IMR-90 (cell line): ENCODE data around the gene TP53I11. TPM values are rescaled to one million over a fixed set of nuclear protein-coding genes. Genes with fewer than 3 reads are reported as not detected.

Source experiments
- ATAC-seq: fragments of 200-7000 bp; cut with Tn5 transposase; 2 replicates; pipeline ENCODE4 v1.9.1; 2020; ENCODE audit warnings: low read depth, mild to moderate bottlenecking, moderate library complexity
- Bru-seq: library from RNA; stranded (reverse); fragments of 400-500 nt; gene quantifications from one replicate; lab custom pipeline; 2021; lab: Mats Ljungman, UMichigan
- BruChase-seq, 2 experiments: library from RNA; stranded (reverse); fragments of 400-500 nt; gene quantifications; one replicate each; lab custom pipeline; 2021; lab: Mats Ljungman, UMichigan
- BruUV-seq: library from RNA; stranded (reverse); fragments of 400-500 nt; replicated peaks from 2 replicates; lab custom pipeline; 2021; lab: Mats Ljungman, UMichigan
- CTCF ChIA-PET: fragments of 300-600 bp; formaldehyde crosslinking; extraction: SDS; loops from one replicate; lab custom pipeline; 2021; ENCODE audit warnings: antibody characterized with exemption; lab: Yijun Ruan, JAX
- POLR2A ChIA-PET: fragments of 300-600 bp; sonication (Branson Sonifier 250); formaldehyde crosslinking; loops from one replicate; lab custom pipeline; 2022; ENCODE audit warnings: antibody characterized with exemption; ENCODE audit not compliant: unreplicated experiment; lab: Charles Lee
- DNase-seq: peaks from one replicate; pipeline ENCODE4 v3.0.0; 2013
- H2AFZ ChIP-seq: replicated peaks from 2 replicates; pipeline ENCODE3; 2013; ENCODE audit warnings: low read length, mild to moderate bottlenecking; ENCODE audit not compliant: poor library complexity
- H2AK5ac ChIP-seq: 2 replicates; pipeline ENCODE4 v1.6.1; 2013; ENCODE audit warnings: low read depth, low read length, inconsistent platforms
- H2AK9ac ChIP-seq: replicated peaks from 2 replicates; pipeline ENCODE3; 2013; ENCODE audit warnings: mild to moderate bottlenecking, low read depth, low read length, moderate library complexity; ENCODE audit not compliant: poor library complexity
- H2BK120ac ChIP-seq: 2 replicates; pipeline ENCODE4 v1.6.1; 2013; ENCODE audit warnings: low read depth, low read length, inconsistent platforms
- H2BK15ac ChIP-seq: 3 replicates; pipeline ENCODE4 v1.6.1; 2013; ENCODE audit warnings: low read depth, low read length, inconsistent platforms
- H2BK20ac ChIP-seq: 2 replicates; pipeline ENCODE4 v1.6.1; 2013; ENCODE audit warnings: low read depth, mild to moderate bottlenecking, inconsistent platforms, low read length, moderate library complexity
- H2BK5ac ChIP-seq: 2 replicates; pipeline ENCODE4 v1.6.1; 2013; ENCODE audit warnings: mild to moderate bottlenecking, low read depth, low read length, inconsistent platforms; ENCODE audit not compliant: poor library complexity, severe bottlenecking
- H3K14ac ChIP-seq: replicated peaks from 2 replicates; pipeline ENCODE4 v1.6.1; 2013; ENCODE audit warnings: low read depth, low read length, inconsistent platforms
- H3K18ac ChIP-seq: 2 replicates; pipeline ENCODE4 v1.6.1; 2013; ENCODE audit warnings: low read depth, low read length, control low read depth
- H3K23ac ChIP-seq: 2 replicates; pipeline ENCODE4 v1.6.1; 2013; ENCODE audit warnings: low read depth, low read length, inconsistent platforms
- H3K27ac ChIP-seq: 2 replicates; pipeline ENCODE4 v1.5.1; 2013; ENCODE audit warnings: mild to moderate bottlenecking, control low read depth, low read length; ENCODE audit not compliant: insufficient read depth
- H3K27me3 ChIP-seq: 2 replicates; pipeline ENCODE4 v1.6.1; 2013; ENCODE audit warnings: low read length; ENCODE audit not compliant: control insufficient read depth, insufficient read depth
- H3K36me3 ChIP-seq: 2 replicates; pipeline ENCODE4 v1.6.1; 2013; ENCODE audit warnings: low read length, mixed read lengths; ENCODE audit not compliant: control insufficient read depth, insufficient read depth
- H3K4ac ChIP-seq: 2 replicates; pipeline ENCODE4 v1.6.1; 2013; ENCODE audit warnings: low read depth, low read length, inconsistent platforms
- H3K4me1 ChIP-seq: 2 replicates; pipeline ENCODE4 v1.6.1; 2013; ENCODE audit warnings: low read length, mixed read lengths; ENCODE audit not compliant: control insufficient read depth, insufficient read depth
- H3K4me2 ChIP-seq: 2 replicates; pipeline ENCODE4 v1.6.1; 2013; ENCODE audit warnings: low read depth, mild to moderate bottlenecking, control low read depth, low read length, moderate library complexity
- H3K4me3 ChIP-seq: 2 replicates; pipeline ENCODE4 v1.5.1; 2013; ENCODE audit warnings: low read depth, mild to moderate bottlenecking, control low read depth, low read length, moderate library complexity; ENCODE audit not compliant: insufficient read depth
- H3K56ac ChIP-seq: 2 replicates; pipeline ENCODE4 v1.6.1; 2013; ENCODE audit warnings: low read length, inconsistent platforms; ENCODE audit not compliant: insufficient read depth; ENCODE audit errors: extremely low read depth
- H3K79me1 ChIP-seq, 2 experiments: 2 replicates each; pipeline ENCODE4 v1.6.1; 2013; ENCODE audit warnings: low read length in 2 of 2, inconsistent platforms in 1 of 2, low read depth in 1 of 2
- H3K9ac ChIP-seq: 2 replicates; pipeline ENCODE4 v1.6.1; 2013; ENCODE audit warnings: low read depth, low read length, control low read depth
- H3K9me1 ChIP-seq: 2 replicates; pipeline ENCODE4 v1.6.1; 2013; ENCODE audit warnings: low read length, inconsistent platforms; ENCODE audit not compliant: insufficient read depth
- H3K9me3 ChIP-seq: 2 replicates; pipeline ENCODE4 v1.6.1; 2013; ENCODE audit warnings: low read length; ENCODE audit not compliant: control insufficient read depth, insufficient read depth
- H4K20me1 ChIP-seq: 2 replicates; pipeline ENCODE4 v1.6.1; 2013; ENCODE audit warnings: low read length, inconsistent platforms; ENCODE audit not compliant: insufficient read depth
- H4K5ac ChIP-seq: 2 replicates; pipeline ENCODE4 v1.6.1; 2013; ENCODE audit warnings: mild to moderate bottlenecking, low read depth, low read length, control low read depth
- H4K8ac ChIP-seq, 2 experiments: 2 replicates each; pipeline ENCODE4 v1.6.1; 2013; ENCODE audit warnings: low read depth in 2 of 2, low read length in 2 of 2, control low read depth in 1 of 2, inconsistent platforms in 1 of 2
- H4K91ac ChIP-seq: 2 replicates; pipeline ENCODE4 v1.6.1; 2013; ENCODE audit warnings: low read depth, low read length, inconsistent platforms; ENCODE audit not compliant: insufficient read depth
- BHLHE40 ChIP-seq: fragments of 150-350 bp; IDR thresholded peaks from 2 replicates; pipeline ENCODE4 v1.6.1; 2016; ENCODE audit warnings: mild to moderate bottlenecking, low read depth, low read length
- CTCF ChIP-seq: conservative IDR thresholded peaks from 2 replicates; pipeline ENCODE4 v1.5.1; 2012; ENCODE audit warnings: mild to moderate bottlenecking, low read depth, low read length, improper control_type of control experiment
- MAZ ChIP-seq: IDR thresholded peaks from 2 replicates; pipeline ENCODE4 v1.6.1; 2012; ENCODE audit warnings: low read depth, mild to moderate bottlenecking, low read length, improper control_type of control experiment, moderate library complexity, borderline replicate concordance
- USF2 ChIP-seq: fragments of 150-350 bp; IDR thresholded peaks from 2 replicates; pipeline ENCODE4 v1.6.1; 2017; ENCODE audit warnings: mild to moderate bottlenecking, antibody characterized with exemption, low read length, low read depth
- WGBS, 2 experiments: methylation state at CpG; one replicate each; pipeline versions ENCODE4 v1.1.5 to v1.1.7; 2013; ENCODE audit warnings: missing lambda C conversion rate in 2 of 2; ENCODE audit not compliant: insufficient read length in 1 of 2; ENCODE audit errors: extremely low coverage in 2 of 2; 5-methylcytosine and 5-hydroxymethylcytosine counted together
- dilution Hi-C: fragments of 300-500 bp; cut with HindIII; formaldehyde crosslinking; loops from one replicate; pipeline ENCODE4 v1.14.3; 2018; ENCODE audit warnings: low sequenced_read_pairs; ENCODE audit not compliant: unreplicated experiment
- in situ Hi-C: fragments of 300-500 bp; cut with MboI; formaldehyde crosslinking; loops from 3 replicates; pipeline ENCODE4 v1.14.3; 2019; ENCODE audit warnings: low sequenced_read_pairs, inconsistent platforms, mixed read lengths
- intact Hi-C: fragments of 100-400 bp; cut with micrococcal nuclease; formaldehyde crosslinking; loops from 2 replicates; pipeline ENCODE4 v1.10.0; 2022
- long read RNA-seq: library from polyadenylated mRNA; unstranded; transcript quantifications from one replicate; pipeline ENCODE4 v2.0.0, GENCODE V29; 2021; ENCODE audit not compliant: unreplicated experiment
- polyA plus RNA-seq, 3 experiments: library from polyadenylated mRNA; depleted of rRNA; stranded (reverse); fragments of >200 nt; gene quantifications; 2 replicates each; pipeline ENCODE4 v1.2.3, GENCODE V29; 2012; ENCODE audit warnings: low replicate concordance in 1 of 3
- total RNA-seq: library from RNA; depleted of rRNA; stranded (reverse); fragments of >200 nt; gene quantifications from 2 replicates; pipeline ENCODE4 v1.2.3, GENCODE V29; 2012; rRNA removed

Gene TP53I11
- total RNA-seq (3.9 TPM in 2 replicates), polyA plus RNA-seq (2012; rRNA removed) (18.4 and 22.0 TPM in 2 replicates), Bru-seq, nascent RNA (percentile 72 among the genes with signal in this experiment), BruChase-seq, experiment 1, labeled RNA remaining after a 6-hour chase (percentile 79 among the genes with signal in this experiment), BruChase-seq, experiment 2, labeled RNA remaining after a 2-hour chase (percentile 74 among the genes with signal in this experiment)
- 11.2 and 20.9 TPM in 2 replicates for polyA plus RNA-seq (2012; cell fraction: cytosol; rRNA removed)
- polyA plus RNA-seq (2012; cell fraction: nucleus; rRNA removed; ENCODE audit: low replicate concordance), result 20.9 and 25.0 TPM in 2 replicates
- long read RNA-seq, partial matches to known transcripts, result 5 of 107 reads
- long read RNA-seq, other reads (novel, unspliced or antisense), result 99 of 107 reads

GRCh38 chr11:44950625-44951476 is at the start of gene TP53I11:
Gene TP53I11, minus strand, starts transcription at chr11:44950883. Its CDS starts 12,548 bp downstream, at chr11:44938335.
- Histone ChIP-seq H3K14ac (peak within 1 kb of the TSS; percentile 17; the same call in 1 of the 2 replicates), H3K18ac (peak within 1 kb of the TSS; percentile 84; the same call in 1 of the 2 replicates), H3K4me2 (peak within 1 kb of the TSS; percentile 80), H3K9me1 (peaks cover 8% of the 10 kb centered on the region), H3K36me3 (peaks cover 11% of the 10 kb centered on the region; the same call in 1 of the 2 replicates), H2AK5ac (peak within 1 kb of the TSS; percentile 44; the same call in 1 of the 2 replicates), H4K8ac (peak within 1 kb of the TSS in 1 of 2 experiments; percentile 68; a peak in 2 of 4 replicates), H2BK20ac (no peak within 1 kb of the TSS), H4K5ac (peak within 1 kb of the TSS; percentile 54; the same call in 1 of the 2 replicates), H3K4ac (peak within 1 kb of the TSS; percentile 59), H3K9me3 (no peaks in the 10 kb centered on the region), H3K56ac (peak within 1 kb of the TSS; percentile 43; the same call in 1 of the 2 replicates), H2AK9ac (peak within 1 kb of the TSS; percentile 92), H3K23ac (peak within 1 kb of the TSS; percentile 85), H2BK5ac (no peak within 1 kb of the TSS), H2AFZ (peak within 1 kb of the TSS; percentile 89), H3K4me3 (peak within 1 kb of the TSS; percentile 95), H4K91ac (peak within 1 kb of the TSS; percentile 35; the same call in 1 of the 2 replicates), H2BK15ac (0 out of 3 replicates have a peak within 1 kb of the TSS, but pooled peaks have one; percentile 64), H2BK120ac (no peak within 1 kb of the TSS; the same call in 1 of the 2 replicates), H3K27ac (peak within 1 kb of the TSS; percentile 87), H3K9ac (peak within 1 kb of the TSS; percentile 94), H3K79me1 (peaks cover 6 to 23% of the 10 kb centered on the region in 2 experiments), H4K20me1 (peaks cover 25% of the 10 kb centered on the region), H3K4me1 (peaks cover 11% of the 10 kb centered on the region), H3K27me3 (no peaks in the 10 kb centered on the region)
- TF ChIP-seq BHLHE40 (0 out of 2 replicates have a peak, but pooled peaks have one; percentile 6), CTCF (peak; percentile 60), MAZ (peak; percentile 66; the same call in 1 of the 2 replicates), USF2 (no peak)
- 12% methylated on average over 33 of the region's 83 CpGs; no CpG with 5 or more reads in 1 of the 2 experiments for WGBS, 2 experiments
- dilution Hi-C loops (no loop called here), intact Hi-C loops (loop anchor here (1.0 kb wide), 1 partner anchor 151 kb away; no protein-coding TSS in a partner anchor), in situ Hi-C loops (no loop called here)
- ATAC-seq (peak; percentile 84), DNase-seq (peak; percentile 60)
- BruUV-seq, result no TSS peak
- ChIA-PET CTCF (no interaction called here), POLR2A (no interaction called here)
